SK-N-SH treated with all-trans-retinoic acid at 6 μM for 48 hours (cell line): ENCODE data around the gene SLC49A3.

Experiments
- ARNTL ChIP-seq: fragments of 450-650 bp; formaldehyde crosslinking; IDR thresholded peaks from 2 replicates; pipeline ENCODE4 v1.5.0; 2020; ENCODE audit warnings: low read depth, mild to moderate bottlenecking, moderate library complexity, borderline replicate concordance
- ESRRG ChIP-seq: fragments of 250-450 bp; sonication (Bioruptor Pico); IDR thresholded peaks from 2 replicates; pipeline ENCODE4 v1.6.1; 2021; ENCODE audit warnings: mild to moderate bottlenecking
- OSR1 ChIP-seq: fragments of 250-450 bp; sonication (Bioruptor Pico); IDR thresholded peaks from 2 replicates; pipeline ENCODE4 v1.8.0; 2022; ENCODE audit warnings: moderate library complexity, mild to moderate bottlenecking, inconsistent platforms
- RARB ChIP-seq: fragments of 250-450 bp; sonication (Bioruptor Pico); IDR thresholded peaks from 2 replicates; pipeline ENCODE4 v1.8.0; 2021; ENCODE audit warnings: mild to moderate bottlenecking, moderate library complexity
- SNAI2 ChIP-seq: fragments of 250-450 bp; sonication (Bioruptor Pico); IDR thresholded peaks from 2 replicates; pipeline ENCODE4 v1.5.0; 2020; ENCODE audit warnings: mild to moderate bottlenecking, moderate library complexity
- TCF4 ChIP-seq: fragments of 250-450 bp; sonication (Bioruptor Pico); IDR thresholded peaks from 2 replicates; pipeline ENCODE4 v1.8.0; 2021; ENCODE audit warnings: mild to moderate bottlenecking, moderate library complexity, borderline replicate concordance
- ZFP3 ChIP-seq: fragments of 250-450 bp; sonication (Bioruptor Pico); IDR thresholded peaks from 2 replicates; pipeline ENCODE4 v1.5.0; 2020; ENCODE audit warnings: mild to moderate bottlenecking, moderate library complexity
- ZFP30 ChIP-seq: fragments of 450-650 bp; formaldehyde crosslinking; IDR thresholded peaks from 2 replicates; pipeline ENCODE4 v1.5.0; 2022; ENCODE audit warnings: mild to moderate bottlenecking, moderate library complexity
- TF ChIP-seq, protein P1 (sequence below): fragments of 250-450 bp; sonication (Bioruptor Pico); IDR thresholded peaks from 2 replicates; pipeline ENCODE4 v1.8.0; 2020; ENCODE audit warnings: mild to moderate bottlenecking, moderate library complexity, borderline replicate concordance

- TF ChIP-seq SNAI2 (no peak), TCF4 (no peak), ZFP3 (CRISPR knock-in tag) (no peak), ZFP30 (CRISPR knock-in tag) (no peak), ARNTL (CRISPR knock-in tag) (no peak), OSR1 (CRISPR knock-in tag) (no peak), ESRRG (no peak), RARB (CRISPR knock-in tag) (no peak)
- TF ChIP-seq, protein P1, sequence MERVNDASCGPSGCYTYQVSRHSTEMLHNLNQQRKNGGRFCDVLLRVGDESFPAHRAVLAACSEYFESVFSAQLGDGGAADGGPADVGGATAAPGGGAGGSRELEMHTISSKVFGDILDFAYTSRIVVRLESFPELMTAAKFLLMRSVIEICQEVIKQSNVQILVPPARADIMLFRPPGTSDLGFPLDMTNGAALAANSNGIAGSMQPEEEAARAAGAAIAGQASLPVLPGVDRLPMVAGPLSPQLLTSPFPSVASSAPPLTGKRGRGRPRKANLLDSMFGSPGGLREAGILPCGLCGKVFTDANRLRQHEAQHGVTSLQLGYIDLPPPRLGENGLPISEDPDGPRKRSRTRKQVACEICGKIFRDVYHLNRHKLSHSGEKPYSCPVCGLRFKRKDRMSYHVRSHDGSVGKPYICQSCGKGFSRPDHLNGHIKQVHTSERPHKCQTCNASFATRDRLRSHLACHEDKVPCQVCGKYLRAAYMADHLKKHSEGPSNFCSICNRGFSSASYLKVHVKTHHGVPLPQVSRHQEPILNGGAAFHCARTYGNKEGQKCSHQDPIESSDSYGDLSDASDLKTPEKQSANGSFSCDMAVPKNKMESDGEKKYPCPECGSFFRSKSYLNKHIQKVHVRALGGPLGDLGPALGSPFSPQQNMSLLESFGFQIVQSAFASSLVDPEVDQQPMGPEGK (CRISPR knock-in tag): no peak
These were observed 55.5 kb downstream of the SLC49A3 start for GRCh38 chr4:633406-633805.
